NT2/D1 (cell line): ENCODE data around the gene FUBP3.

Source experiments
- SUZ12 ChIP-seq: IDR thresholded peaks from 2 replicates; pipeline ENCODE4 v1.6.1; 2011; ENCODE audit not compliant: insufficient read length, insufficient read depth; ENCODE audit errors: extremely low read depth
- YY1 ChIP-seq: IDR thresholded peaks from 2 replicates; pipeline ENCODE4 v1.6.1; 2011; ENCODE audit not compliant: insufficient read length, insufficient read depth
- ZNF274 ChIP-seq: IDR thresholded peaks from 2 replicates; pipeline ENCODE4 v1.6.1; 2011; ENCODE audit warnings: mild to moderate bottlenecking, low read depth, low read length

DNA sequence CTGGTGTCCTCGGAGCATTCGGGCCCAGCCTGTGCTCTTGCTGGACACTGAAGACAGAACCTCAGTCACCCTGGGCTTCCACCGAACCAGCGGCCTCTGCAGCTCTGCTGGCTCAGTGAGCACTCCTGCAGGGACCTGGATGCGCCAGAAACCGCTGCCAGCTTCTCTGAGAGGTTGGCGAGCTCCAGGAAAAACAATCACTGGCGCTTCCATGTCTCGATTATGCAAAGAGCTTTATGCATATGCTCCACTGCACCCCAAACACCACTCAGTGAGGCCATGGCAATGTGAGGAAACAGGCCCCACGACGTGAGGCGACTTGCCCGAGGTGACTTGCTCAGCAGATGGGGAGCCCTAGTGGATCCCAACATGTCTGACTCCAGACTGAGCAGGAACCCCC is 96.0 kb downstream of the FUBP3 start:
- TF ChIP-seq YY1, result no peak
- no peak for TF ChIP-seq ZNF274
- TF ChIP-seq SUZ12, result no peak
